Pancreas (tissue), 10 donors: ENCODE results near the gene LAIR1. TPM values are rescaled to one million over a fixed set of nuclear protein-coding genes. Genes with fewer than 3 reads are reported as not detected.
A peak's percentile ranks its signal among the peaks of the same experiment; 100 is the strongest.
"Not testable (repeated sequence)": the region's sequence is repeated elsewhere in the genome, so short reads cannot be mapped to it uniquely, and the experiment has no call there.

Source experiments
- ATAC-seq, 4 donors: fragments of 200-7000 bp; cut with Tn5 transposase; one replicate each; pipeline versions ENCODE4 v1.8.0 to v1.9.1; 2020; ENCODE audit warnings: mild to moderate bottlenecking in 4 of 4, moderate library complexity in 4 of 4
- DNase-seq, 6 donors: peaks; one replicate each; pipeline ENCODE4 v3.0.0-alpha.2; 2020
- FAIRE-seq: peaks from 2 replicates; lab custom pipeline; 2012; peaks lifted over from hg19 to GRCh38; lab: Jason Lieb, UNC
- H3K27ac ChIP-seq, 4 donors: fragments of 200-600 bp; sonication (generic); 1 replicate in 3 of 4; 2 replicates in 1 of 4; pipeline versions ENCODE4 v1.5.0 to v1.8.0; 2020
- H3K27me3 ChIP-seq, 4 donors: fragments of 200-600 bp; one replicate each; pipeline ENCODE4 v1.8.0; 2021
- H3K36me3 ChIP-seq, 3 donors: fragments of 200-600 bp; sonication (generic) in 1 of 3; one replicate each; pipeline versions ENCODE4 v1.5.0 to v1.8.0; 2020 to 2021
- H3K4me1 ChIP-seq, 3 donors: fragments of 200-600 bp; one replicate each; pipeline ENCODE4 v1.8.0; 2021
- H3K4me3 ChIP-seq, 4 donors: fragments of 200-600 bp; sonication (generic) in 2 of 4; one replicate each; pipeline versions ENCODE4 v1.5.0 to v1.8.0; 2020 to 2021
- H3K9me3 ChIP-seq, 4 donors: fragments of 200-600 bp; one replicate each; pipeline ENCODE4 v1.8.0; 2021
- WGBS, 2 donors: extraction: QIAGEN DNeasy Blood & Tissue Kit; methylation state at CpG; one replicate each; pipeline ENCODE4 v1.1.7; 2013; 5-methylcytosine and 5-hydroxymethylcytosine counted together
- intact Hi-C, 3 donors: fragments of 100-400 bp; cut with DNase I; formaldehyde crosslinking; loops; one replicate each; pipeline versions ENCODE4 v1.11.1 to v1.14.2; 2022
- polyA plus RNA-seq, 2 donors: library from polyadenylated mRNA; stranded (reverse); fragments of 200-250 nt; gene quantifications; one replicate each; pipeline ENCODE4 v1.2.3, GENCODE V29; 2013
- total RNA-seq, 6 donors: library from RNA; stranded (reverse); fragmentation: NEBNext Ultra II Directional in 4 of 6; extraction: Animal tissue kit (Norgen Biotek cat#: 25700) in 4 of 6; gene quantifications; one replicate each; pipeline versions ENCODE4 v1.2.1 to v1.2.4, GENCODE V29; 2021 to 2023
- TF ChIP-seq, protein P1 (sequence below), 4 donors: fragments of 200-600 bp; sonication (generic) in 3 of 4; IDR thresholded peaks; one replicate each; pipeline versions ENCODE4 v1.5.0 to v1.8.0; 2021; ENCODE audit warnings: antibody characterized with exemption in 4 of 4
- donor health status: healthy with polysubstance abuse.
- donor health status: DM: no; HTN: no; CAD: no; lungs with moderate emphysema.
- donor health status: DM: no; HTN: no; CAD: no.
- donor health status: control.
- donor health status: control.
- donor health status: Bipolar disorder and iron deficiency.
- donor health status: DM: yes; HTN: yes; CAD: no.
- donor health status: DM: no; HTN: no; CAD: no.
- donor health status: DM: no; HTN: no; CAD: no.
- donor health status: DM: yes; HTN: yes; CAD: no.

LAIR1 gene
- total and polyA plus RNA-seq, 8 donors: 0.69 to 33.1 (median 3.1) TPM

DNA sequence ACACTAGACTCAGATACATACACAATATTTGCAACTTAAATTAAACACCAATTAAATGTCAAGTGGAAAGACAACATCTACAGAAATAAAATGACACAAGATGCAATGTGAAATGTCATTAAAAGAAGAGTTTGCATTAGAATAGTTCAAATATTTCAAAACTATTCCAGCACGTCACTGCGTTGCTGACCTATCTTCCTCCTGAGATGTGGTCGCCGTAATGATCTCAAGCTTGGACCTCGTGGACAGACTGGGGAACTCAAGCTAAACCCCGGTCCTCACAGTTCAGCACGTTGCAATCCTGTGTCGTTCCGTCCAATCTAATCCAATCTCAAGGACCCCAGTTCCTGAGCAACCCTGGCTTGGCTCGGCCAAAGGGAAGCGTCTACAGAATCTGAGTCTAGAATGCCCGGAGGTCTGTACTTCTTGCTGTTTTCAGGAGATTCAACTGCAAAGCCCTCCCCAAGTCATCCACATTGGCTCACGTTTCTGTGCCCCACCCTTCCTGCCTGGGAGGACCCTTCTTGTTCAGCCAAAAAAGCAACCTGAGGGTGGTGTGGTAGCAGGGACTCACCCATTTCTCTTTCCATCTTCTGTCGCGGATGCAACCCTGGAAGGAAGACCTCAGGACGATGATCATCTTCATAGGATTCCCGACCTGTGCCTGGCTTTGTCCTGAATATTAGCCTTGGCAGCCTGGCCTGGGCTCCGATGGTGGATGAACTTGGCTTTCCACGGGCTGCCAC is 5.1 kb upstream of the LAIR1 start:
- H3K36me3 ChIP-seq, H3K27ac ChIP-seq, H3K4me1 ChIP-seq, H3K4me3 ChIP-seq, FAIRE-seq, H3K27me3 ChIP-seq, DNase-seq, H3K9me3 ChIP-seq, intact Hi-C loops: not testable (repeated sequence)
- 57 to 65% methylated on average over 13 to 14 of the region's 19 CpGs for WGBS, 2 donors
- peak in 2 of 4 donors; percentile 29 to 51 for ATAC-seq

- FAIRE-seq (no peak), DNase-seq (no peak), ATAC-seq (no peak)
- no peaks in the 10 kb centered on the region for H3K36me3 ChIP-seq
- H3K4me3 ChIP-seq: no peak overlapping the region
- intact Hi-C loops: no loop called here
- H3K27ac ChIP-seq: no peak overlapping the region
- H3K9me3 ChIP-seq: no peaks in the 10 kb centered on the region
- no peaks in the 10 kb centered on the region for H3K4me1 ChIP-seq
- TF ChIP-seq, protein P1, sequence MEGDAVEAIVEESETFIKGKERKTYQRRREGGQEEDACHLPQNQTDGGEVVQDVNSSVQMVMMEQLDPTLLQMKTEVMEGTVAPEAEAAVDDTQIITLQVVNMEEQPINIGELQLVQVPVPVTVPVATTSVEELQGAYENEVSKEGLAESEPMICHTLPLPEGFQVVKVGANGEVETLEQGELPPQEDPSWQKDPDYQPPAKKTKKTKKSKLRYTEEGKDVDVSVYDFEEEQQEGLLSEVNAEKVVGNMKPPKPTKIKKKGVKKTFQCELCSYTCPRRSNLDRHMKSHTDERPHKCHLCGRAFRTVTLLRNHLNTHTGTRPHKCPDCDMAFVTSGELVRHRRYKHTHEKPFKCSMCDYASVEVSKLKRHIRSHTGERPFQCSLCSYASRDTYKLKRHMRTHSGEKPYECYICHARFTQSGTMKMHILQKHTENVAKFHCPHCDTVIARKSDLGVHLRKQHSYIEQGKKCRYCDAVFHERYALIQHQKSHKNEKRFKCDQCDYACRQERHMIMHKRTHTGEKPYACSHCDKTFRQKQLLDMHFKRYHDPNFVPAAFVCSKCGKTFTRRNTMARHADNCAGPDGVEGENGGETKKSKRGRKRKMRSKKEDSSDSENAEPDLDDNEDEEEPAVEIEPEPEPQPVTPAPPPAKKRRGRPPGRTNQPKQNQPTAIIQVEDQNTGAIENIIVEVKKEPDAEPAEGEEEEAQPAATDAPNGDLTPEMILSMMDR (IDR thresholded peaks at IDR 0.05): no peak
- peaks cover 0 to 5% (median 0%) of the 10 kb centered on the region in 4 donors for H3K27me3 ChIP-seq
- 19% methylated on average over 8 of the region's 8 CpGs for WGBS, 2 donors
Measured at GRCh38 chr19:54369082-54369687, 4.5 kb upstream of the LAIR1 start.

GRCh38 chr19:54366811-54367210 is 2.1 kb upstream of the LAIR1 start:
- FAIRE-seq (no peak), DNase-seq (no peak), ATAC-seq (no peak)
- Histone ChIP-seq H3K27ac (no peak overlapping the region), H3K4me3 (no peak overlapping the region), H3K9me3 (no peaks in the 10 kb centered on the region), H3K36me3 (no peaks in the 10 kb centered on the region), H3K27me3 (peaks cover 0 to 5% (median 0%) of the 10 kb centered on the region in 4 donors), H3K4me1 (no peaks in the 10 kb centered on the region)
- intact Hi-C loops: no loop called here
- TF ChIP-seq, protein P1 (IDR thresholded peaks at IDR 0.05): no peak
- 33 to 48% methylated on average over 6 of the region's 6 CpGs for WGBS, 2 donors

DNA sequence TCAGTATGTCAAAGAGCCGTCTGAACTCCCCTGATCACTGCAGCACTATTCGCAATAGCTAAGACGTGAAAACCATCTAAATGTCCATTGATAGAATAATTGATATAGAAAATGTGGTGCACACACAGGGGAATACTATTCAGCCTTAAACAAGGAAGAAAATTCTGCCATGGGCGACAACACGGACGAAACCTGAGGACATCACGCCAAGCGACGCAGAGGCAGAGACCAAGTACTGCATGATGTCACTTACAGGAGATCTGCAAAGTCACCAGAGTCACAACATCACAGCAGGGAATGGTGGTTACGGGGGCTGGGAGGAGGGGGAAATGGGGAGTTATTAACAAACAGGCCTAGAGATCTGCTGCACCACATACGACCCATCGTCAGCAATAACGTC is 1.1 kb upstream of the LAIR1 start:
- FAIRE-seq, H3K27ac ChIP-seq, H3K4me3 ChIP-seq, DNase-seq, ATAC-seq, H3K27me3 ChIP-seq, H3K36me3 ChIP-seq, intact Hi-C loops, H3K4me1 ChIP-seq, H3K9me3 ChIP-seq: not testable (repeated sequence)
- 72 to 87% methylated on average over 12 to 13 of the region's 13 CpGs for WGBS, 2 donors

- WGBS, 2 donors: 29 to 30% methylated on average over 5 of the region's 10 CpGs
- Histone ChIP-seq H3K4me3 (peak overlapping the region in 1 of 4 donors; percentile 7), H3K27ac (peak overlapping the region in 1 of 4 donors; percentile 27)
- intact Hi-C loops, H3K4me1 ChIP-seq, H3K9me3 ChIP-seq, FAIRE-seq, DNase-seq, ATAC-seq, H3K27me3 ChIP-seq, H3K36me3 ChIP-seq: not testable (repeated sequence)
Measured at GRCh38 chr19:54361680-54362422, 2.9 kb downstream of the LAIR1 start.

- ATAC-seq: peak; percentile 83 to 94 (median 89)
- H3K27ac ChIP-seq, H3K4me1 ChIP-seq, FAIRE-seq, H3K4me3 ChIP-seq, H3K9me3 ChIP-seq, intact Hi-C loops, H3K36me3 ChIP-seq, H3K27me3 ChIP-seq: not testable (repeated sequence)
- WGBS, 2 donors: 2 to 13% methylated on average over 10 to 15 of the region's 21 CpGs
- peak in 4 of 6 donors; percentile 18 to 80 (median 52) for DNase-seq
Measured at GRCh38 chr19:54359149-54359820, 5.4 kb downstream of the LAIR1 start.
